HG03097 (cell line): ENCODE results near the gene CTNNA3.

Experiments
- ATAC-seq: cut with Tn5 transposase; IDR thresholded peaks from one replicate; pipeline ENCODE4 v1.9.1; 2021; ENCODE audit not compliant: unreplicated experiment, low FRiP score

CTNNA3 gene

DNA sequence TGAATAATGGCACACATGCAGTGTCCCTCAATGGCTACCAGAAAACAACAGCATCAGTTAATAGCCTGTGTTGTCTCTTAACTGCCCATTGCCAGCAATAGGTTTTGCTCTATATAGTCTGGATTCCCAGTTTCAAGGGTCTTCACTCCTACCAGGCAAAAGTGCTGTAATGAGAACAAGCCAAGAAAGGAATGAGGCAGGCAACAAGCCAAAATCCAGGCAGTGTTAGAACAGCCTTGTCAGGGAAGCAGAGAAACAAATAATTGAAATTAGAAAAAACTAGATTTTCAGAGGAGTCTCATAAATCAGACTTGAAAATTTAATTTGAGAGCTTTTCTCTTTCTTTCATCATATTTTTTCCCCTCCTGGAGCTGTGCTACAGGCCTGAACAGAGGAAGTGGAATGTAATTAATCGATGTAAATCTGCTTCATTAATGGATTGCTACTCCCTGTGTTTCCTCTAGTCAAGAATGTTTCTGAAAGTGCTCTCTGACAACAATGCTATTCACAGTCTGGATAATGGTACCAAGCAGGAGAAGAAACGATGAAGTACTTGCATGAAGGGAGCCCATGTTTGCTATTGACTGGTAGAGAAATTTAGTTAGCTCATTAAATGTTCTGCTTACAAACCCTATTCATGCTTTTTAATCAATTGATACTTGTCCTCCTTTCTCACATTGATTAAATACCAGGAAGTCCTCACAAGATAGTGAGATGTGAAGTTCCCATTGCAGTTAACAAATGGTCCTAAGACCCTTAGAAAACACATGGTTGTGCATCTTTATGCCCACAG lies 972.2 kb downstream of the CTNNA3 start:
- ATAC-seq: no peak

DNA sequence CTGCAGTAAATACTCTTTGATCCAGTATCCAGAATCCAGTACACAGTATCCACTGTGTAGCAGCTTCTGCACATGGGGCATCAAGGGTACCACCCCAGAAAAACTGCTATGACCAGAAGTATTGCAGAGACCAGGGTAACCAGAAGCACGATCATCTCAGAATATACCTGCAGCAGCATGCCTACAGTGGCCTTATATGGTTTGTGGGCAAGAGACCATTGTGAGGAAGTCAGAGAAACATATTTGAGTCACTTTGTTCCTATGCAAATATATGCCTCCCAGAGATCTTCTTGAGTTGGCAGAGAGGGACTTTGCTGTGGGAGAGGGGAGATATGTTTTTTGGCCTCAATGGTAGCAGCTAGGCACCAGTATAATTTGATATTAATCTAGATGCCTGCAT lies 976.5 kb downstream of the CTNNA3 start:
- ATAC-seq: no peak

GRCh38 chr10:66717231-66717981 lies 978.6 kb downstream of the CTNNA3 start:
- ATAC-seq: no peak

DNA sequence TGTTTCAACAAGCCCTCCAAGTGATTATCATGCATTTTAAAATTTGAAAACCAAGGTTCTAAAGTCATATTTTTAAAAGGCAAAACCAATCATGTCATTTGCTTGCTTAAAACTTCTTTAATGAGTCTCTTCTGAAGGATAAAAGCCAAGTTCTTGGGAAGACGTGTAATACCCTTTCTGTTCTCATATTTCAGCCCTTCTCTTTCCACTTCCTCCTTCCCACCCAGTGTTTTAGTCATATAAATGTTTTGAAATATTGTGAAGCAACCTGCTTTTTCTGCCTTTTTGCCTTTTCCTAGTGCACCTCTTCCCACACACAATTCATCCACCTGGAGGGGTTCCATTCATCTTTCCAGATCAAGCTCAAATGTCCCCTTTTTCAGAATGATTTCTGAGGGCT lies 981.3 kb downstream of the CTNNA3 start:
- ATAC-seq: no peak

DNA sequence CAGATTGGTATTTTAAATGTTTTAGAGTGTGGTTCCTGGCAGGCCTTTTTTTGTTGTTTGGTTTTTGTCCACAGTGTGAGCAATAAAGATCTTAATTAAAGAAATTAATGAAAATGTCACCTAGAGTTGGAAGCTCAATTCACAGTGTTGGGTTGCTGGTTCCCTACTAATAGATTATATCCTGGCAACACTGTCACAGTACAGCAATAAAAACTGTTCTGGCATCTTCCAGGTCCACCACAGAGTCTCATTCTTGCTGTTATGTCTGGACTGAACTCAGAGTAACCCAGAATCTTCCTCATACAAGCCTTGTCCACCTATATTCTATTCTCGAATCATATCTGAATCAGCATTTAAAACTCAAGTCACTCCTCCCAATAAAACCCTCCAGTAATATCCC lies 982.6 kb downstream of the CTNNA3 start:
- ATAC-seq: no peak

DNA sequence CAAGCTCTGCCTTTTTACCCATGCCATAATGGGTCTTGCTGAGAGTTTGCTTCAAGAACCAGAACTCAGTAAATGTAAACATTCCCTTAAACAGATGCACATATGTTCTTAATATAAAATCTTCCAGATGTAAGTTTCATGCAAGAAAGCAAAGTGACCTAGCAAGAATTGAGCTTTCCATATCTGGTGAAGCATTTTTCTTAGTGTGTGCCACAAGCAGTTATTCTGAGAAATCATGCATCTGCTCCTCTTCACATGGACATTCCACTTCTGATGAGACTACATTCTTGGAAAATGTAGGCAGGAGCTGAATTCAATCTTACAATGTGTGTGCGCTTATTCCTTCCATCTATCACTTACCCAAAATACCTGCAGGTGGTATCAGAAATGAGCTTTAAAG lies 997.9 kb downstream of the CTNNA3 start:
- ATAC-seq: no peak

- ATAC-seq: no peak
Observed at GRCh38 chr10:66695046-66695445, 1000.9 kb downstream of the CTNNA3 start.

GRCh38 chr10:66684581-66684980 lies 1011.4 kb downstream of the CTNNA3 start:
- ATAC-seq: no peak

DNA sequence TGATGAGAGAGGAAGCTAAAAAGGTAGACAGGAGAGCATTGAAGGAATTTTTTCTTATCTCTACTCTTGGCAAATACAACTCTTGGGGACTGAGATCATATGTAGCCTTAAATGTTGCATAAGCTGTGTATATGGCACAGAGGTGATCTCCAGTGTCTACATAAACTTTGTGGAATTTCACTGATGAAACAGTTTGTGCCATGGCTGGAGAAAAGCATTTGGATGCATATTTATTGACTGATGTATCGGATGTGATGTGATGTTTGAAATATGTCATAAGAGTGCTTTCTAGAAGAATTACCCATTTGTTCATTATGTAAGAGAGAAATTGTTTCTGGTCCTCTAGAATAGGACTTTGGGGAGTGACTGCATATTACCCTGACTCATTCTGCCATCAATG lies 1015.1 kb downstream of the CTNNA3 start:
- ATAC-seq: no peak

DNA sequence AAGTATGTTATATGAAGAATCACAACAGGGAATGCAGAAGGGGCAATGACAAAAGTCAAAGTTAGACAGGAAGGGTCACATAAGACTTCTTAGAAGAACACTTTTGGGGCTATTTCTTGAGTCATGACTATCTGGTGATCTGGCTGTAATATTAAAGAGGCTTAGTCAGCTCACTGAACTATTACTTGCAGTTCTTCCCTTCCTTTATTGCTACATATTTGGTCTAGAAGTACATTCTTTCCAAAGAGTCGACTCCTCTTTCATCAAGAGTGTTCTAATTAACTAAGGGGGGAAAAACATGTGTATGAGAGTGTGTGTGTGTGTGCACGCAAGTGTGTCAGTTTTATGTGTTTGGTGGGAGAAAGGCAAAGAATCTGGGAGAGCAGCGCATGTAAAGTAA lies 1017.5 kb downstream of the CTNNA3 start:
- no peak for ATAC-seq

DNA sequence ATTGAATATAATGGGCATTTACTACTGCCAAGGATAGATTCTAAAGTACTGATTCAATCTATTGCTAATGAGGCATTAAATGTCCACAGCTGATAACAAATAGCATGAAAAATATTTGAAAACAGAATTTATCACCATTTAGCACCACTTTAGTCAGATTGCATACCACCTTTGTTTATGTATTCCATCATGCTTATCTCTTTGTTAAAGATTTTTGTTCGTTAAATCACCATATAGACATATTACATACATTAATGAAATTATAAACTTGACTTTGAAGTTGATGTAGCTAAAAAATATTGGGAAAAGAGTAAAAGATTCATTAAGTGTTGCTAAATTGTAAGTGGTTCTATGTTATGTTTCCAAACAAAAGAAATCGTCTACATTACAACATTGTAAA lies 1022.9 kb downstream of the CTNNA3 start:
- no peak for ATAC-seq

DNA sequence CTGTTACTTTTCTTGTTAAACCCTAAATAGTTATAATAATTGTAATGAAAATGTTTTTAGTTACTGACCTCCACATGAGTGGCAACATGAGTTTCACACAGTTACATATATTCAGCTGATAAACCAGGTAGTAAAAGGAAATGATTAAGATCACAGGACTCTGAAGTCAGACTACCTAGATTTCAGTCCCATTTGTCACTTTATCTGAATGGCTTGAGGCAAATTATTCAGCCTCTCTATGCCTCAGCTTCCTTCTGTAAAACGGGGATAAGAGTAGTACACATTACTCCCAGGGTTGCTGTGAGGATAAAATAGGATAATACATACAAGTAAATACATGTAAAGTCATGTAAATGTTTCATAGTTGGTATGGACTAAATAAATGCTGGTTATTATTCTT lies 1024.4 kb downstream of the CTNNA3 start:
- no peak for ATAC-seq

GRCh38 chr10:66671064-66671463 lies 1024.9 kb downstream of the CTNNA3 start:
- ATAC-seq: no peak

GRCh38 chr10:66656499-66656898 lies 1039.5 kb downstream of the CTNNA3 start:
- ATAC-seq: no peak

DNA sequence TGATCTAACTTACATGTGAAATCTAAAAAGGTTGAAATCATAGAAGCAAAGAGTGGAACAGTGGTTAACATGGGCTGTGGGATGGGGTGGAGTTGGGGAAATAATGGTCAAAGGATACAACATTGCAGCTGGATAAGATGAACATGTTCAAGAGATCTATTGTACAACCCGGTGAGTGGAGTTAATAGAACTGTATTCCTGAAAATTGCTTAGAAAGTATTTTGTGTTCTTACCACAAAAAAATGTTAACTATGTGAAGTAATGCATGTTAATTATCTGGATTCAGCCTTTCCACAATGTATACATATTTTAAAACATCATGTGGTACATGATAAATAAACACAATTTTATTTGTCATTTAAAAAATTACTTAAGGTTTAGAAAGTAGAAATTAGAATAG lies 1041.1 kb downstream of the CTNNA3 start:
- no peak for ATAC-seq

GRCh38 chr10:66651308-66652082 lies 1044.5 kb downstream of the CTNNA3 start:
- ATAC-seq: no peak

DNA sequence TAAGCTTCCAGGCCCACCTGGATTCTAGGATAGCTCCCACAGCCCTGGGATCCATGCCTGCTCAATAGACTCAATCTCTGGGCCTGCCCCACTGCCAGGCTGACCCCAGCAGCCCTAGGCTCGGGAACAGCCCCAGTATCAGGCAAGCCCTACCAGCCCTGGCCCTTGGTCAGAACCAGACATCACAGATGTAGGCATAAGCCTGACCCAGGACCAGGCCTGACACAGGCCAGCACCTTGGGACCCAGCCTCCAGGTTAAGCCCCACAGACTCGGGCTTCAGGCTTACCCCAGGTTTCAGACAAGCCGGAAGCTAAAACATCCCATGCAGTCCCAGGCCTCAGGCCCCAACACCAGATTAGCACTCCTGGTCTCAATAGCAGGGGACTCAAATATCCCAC lies 1046.4 kb downstream of the CTNNA3 start:
- no peak for ATAC-seq

DNA sequence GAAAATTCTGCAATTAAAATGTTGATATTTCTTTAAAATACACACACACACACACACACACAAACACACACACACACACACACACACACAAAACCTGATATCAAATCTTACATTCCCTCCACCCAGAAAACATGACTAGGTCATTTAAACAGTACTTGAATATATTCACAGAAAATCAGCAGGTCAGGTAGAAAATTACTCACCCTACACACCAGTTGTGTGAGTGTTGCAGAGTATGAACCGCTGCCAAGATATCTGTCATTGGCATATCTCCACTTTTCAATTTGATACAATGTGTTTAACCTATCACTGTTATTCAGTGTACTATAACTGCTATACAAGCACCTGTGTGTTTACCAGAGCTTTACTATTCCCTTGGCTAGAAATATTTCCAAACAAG lies 1053.8 kb downstream of the CTNNA3 start:
- no peak for ATAC-seq

DNA sequence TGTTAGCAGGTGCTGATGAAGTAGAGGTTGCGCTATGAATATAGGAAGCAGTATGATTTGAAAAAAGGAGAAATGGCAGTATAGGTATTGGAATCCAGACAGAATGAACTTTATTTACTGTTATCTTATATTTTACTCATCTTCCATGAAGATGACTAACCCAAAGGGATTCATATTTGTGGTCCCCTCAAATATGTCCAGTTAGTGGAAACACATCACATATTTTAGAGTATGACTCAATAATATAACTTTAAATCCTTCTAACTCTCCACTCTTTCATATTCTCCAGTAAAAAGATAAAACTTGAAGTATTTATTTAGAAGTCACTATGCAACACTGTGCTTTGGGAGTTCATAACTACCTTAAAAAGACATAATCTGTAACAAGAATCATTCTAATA lies 1056.6 kb downstream of the CTNNA3 start:
- no peak for ATAC-seq

GRCh38 chr10:66637273-66638036 lies 1058.5 kb downstream of the CTNNA3 start:
- no peak for ATAC-seq

- ATAC-seq: no peak
Observed at GRCh38 chr10:66629996-66630395, 1066.0 kb downstream of the CTNNA3 start.
